ENCODE data around the gene GPS1.
A peak's percentile ranks its signal among the peaks of the same experiment; 100 is the strongest.

The GPS1 gene

GRCh38 chr17:82065638-82066303 lies 14.1 kb downstream of the GPS1 start, which contains the start of gene DUS1L:
Gene DUS1L, minus strand, starts transcription at chr17:82065804. Its CDS starts 745 bp downstream, at chr17:82065059.
- peaks cover 15 to 16% of the 10 kb centered on the region in 2 donors for H3K4me1 ChIP-seq (ENCODE audit: control insufficient read depth in 1 of 2, insufficient read depth in 2 of 2, low read length in 2 of 2)
- H3K9ac ChIP-seq (ENCODE audit: low read depth in 1 of 2, low read length in 2 of 2) = peak within 1 kb of the TSS; percentile 79 to 87
- H3K27me3 ChIP-seq (ENCODE audit: control insufficient read depth in 1 of 2, insufficient read depth in 2 of 2, low read length in 2 of 2) = no peaks in the 10 kb centered on the region
- H3K4me3 ChIP-seq (ENCODE audit: low read depth in 1 of 2, low read length in 2 of 2) = peak within 1 kb of the TSS; percentile 81 to 85
- H3K36me3 ChIP-seq (ENCODE audit: control insufficient read depth in 1 of 2, insufficient read depth in 2 of 2, low read length in 2 of 2) = peaks cover 8 to 23% of the 10 kb centered on the region in 2 donors
- H3K9me3 ChIP-seq (ENCODE audit: control insufficient read depth in 1 of 2, low read length in 2 of 2) = no peaks in the 10 kb centered on the region
- peak within 1 kb of the TSS; percentile 50 for H3K27ac ChIP-seq (ENCODE audit: low read depth, low read length)

- Histone ChIP-seq H3K9me3 (ENCODE audit: control insufficient read depth in 1 of 2, low read length in 2 of 2) (no peaks in the 10 kb centered on the region), H3K4me3 (ENCODE audit: low read depth in 1 of 2, low read length in 2 of 2) (no peak overlapping the region), H3K27me3 (ENCODE audit: control insufficient read depth in 1 of 2, insufficient read depth in 2 of 2, low read length in 2 of 2) (no peaks in the 10 kb centered on the region), H3K36me3 (ENCODE audit: control insufficient read depth in 1 of 2, insufficient read depth in 2 of 2, low read length in 2 of 2) (no peaks in the 10 kb centered on the region), H3K27ac (ENCODE audit: low read depth, low read length) (no peak overlapping the region), H3K4me1 (ENCODE audit: control insufficient read depth in 1 of 2, insufficient read depth in 2 of 2, low read length in 2 of 2) (peaks cover 0 to 6% of the 10 kb centered on the region in 2 donors), H3K9ac (ENCODE audit: low read depth in 1 of 2, low read length in 2 of 2) (no peak overlapping the region)
Observed at GRCh38 chr17:82070611-82071010, 18.9 kb downstream of the GPS1 start.

GRCh38 chr17:82072827-82073226 lies 21.1 kb downstream of the GPS1 start:
- Histone ChIP-seq H3K9ac (ENCODE audit: low read depth in 1 of 2, low read length in 2 of 2) (no peak overlapping the region), H3K27ac (ENCODE audit: low read depth, low read length) (no peak overlapping the region), H3K9me3 (ENCODE audit: control insufficient read depth in 1 of 2, low read length in 2 of 2) (no peaks in the 10 kb centered on the region), H3K4me3 (ENCODE audit: low read depth in 1 of 2, low read length in 2 of 2) (no peak overlapping the region), H3K4me1 (ENCODE audit: control insufficient read depth in 1 of 2, insufficient read depth in 2 of 2, low read length in 2 of 2) (no peaks in the 10 kb centered on the region), H3K36me3 (ENCODE audit: control insufficient read depth in 1 of 2, insufficient read depth in 2 of 2, low read length in 2 of 2) (peaks cover 0 to 2% of the 10 kb centered on the region in 2 donors), H3K27me3 (ENCODE audit: control insufficient read depth in 1 of 2, insufficient read depth in 2 of 2, low read length in 2 of 2) (no peaks in the 10 kb centered on the region)

- no peak overlapping the region for H3K4me3 ChIP-seq (ENCODE audit: low read depth in 1 of 2, low read length in 2 of 2)
- H3K27me3 ChIP-seq (ENCODE audit: control insufficient read depth in 1 of 2, insufficient read depth in 2 of 2, low read length in 2 of 2) = no peaks in the 10 kb centered on the region
- H3K4me1 ChIP-seq (ENCODE audit: control insufficient read depth in 1 of 2, insufficient read depth in 2 of 2, low read length in 2 of 2) = no peaks in the 10 kb centered on the region
- no peaks in the 10 kb centered on the region for H3K9me3 ChIP-seq (ENCODE audit: control insufficient read depth in 1 of 2, low read length in 2 of 2)
- no peak overlapping the region for H3K27ac ChIP-seq (ENCODE audit: low read depth, low read length)
- H3K9ac ChIP-seq (ENCODE audit: low read depth in 1 of 2, low read length in 2 of 2) = no peak overlapping the region
- H3K36me3 ChIP-seq (ENCODE audit: control insufficient read depth in 1 of 2, insufficient read depth in 2 of 2, low read length in 2 of 2) = peaks cover 0 to 8% of the 10 kb centered on the region in 2 donors
Observed at GRCh38 chr17:82073446-82073845, 21.7 kb downstream of the GPS1 start.

GRCh38 chr17:82076018-82076784 lies 24.5 kb downstream of the GPS1 start:
- Histone ChIP-seq H3K36me3 (ENCODE audit: control insufficient read depth in 1 of 2, insufficient read depth in 2 of 2, low read length in 2 of 2) (peaks cover 12 to 33% of the 10 kb centered on the region in 2 donors), H3K27ac (ENCODE audit: low read depth, low read length) (no peak overlapping the region), H3K4me1 (ENCODE audit: control insufficient read depth in 1 of 2, insufficient read depth in 2 of 2, low read length in 2 of 2) (no peaks in the 10 kb centered on the region), H3K9ac (ENCODE audit: low read depth in 1 of 2, low read length in 2 of 2) (no peak overlapping the region), H3K4me3 (ENCODE audit: low read depth in 1 of 2, low read length in 2 of 2) (no peak overlapping the region), H3K27me3 (ENCODE audit: control insufficient read depth in 1 of 2, insufficient read depth in 2 of 2, low read length in 2 of 2) (no peaks in the 10 kb centered on the region), H3K9me3 (ENCODE audit: control insufficient read depth in 1 of 2, low read length in 2 of 2) (no peaks in the 10 kb centered on the region)

GRCh38 chr17:82076785-82077591 lies 25.3 kb downstream of the GPS1 start:
- Histone ChIP-seq H3K9me3 (ENCODE audit: control insufficient read depth in 1 of 2, low read length in 2 of 2) (no peaks in the 10 kb centered on the region), H3K27ac (ENCODE audit: low read depth, low read length) (no peak overlapping the region), H3K9ac (ENCODE audit: low read depth in 1 of 2, low read length in 2 of 2) (no peak overlapping the region), H3K27me3 (ENCODE audit: control insufficient read depth in 1 of 2, insufficient read depth in 2 of 2, low read length in 2 of 2) (no peaks in the 10 kb centered on the region), H3K4me3 (ENCODE audit: low read depth in 1 of 2, low read length in 2 of 2) (no peak overlapping the region), H3K4me1 (ENCODE audit: control insufficient read depth in 1 of 2, insufficient read depth in 2 of 2, low read length in 2 of 2) (no peaks in the 10 kb centered on the region), H3K36me3 (ENCODE audit: control insufficient read depth in 1 of 2, insufficient read depth in 2 of 2, low read length in 2 of 2) (peaks cover 16 to 39% of the 10 kb centered on the region in 2 donors)

GRCh38 chr17:82077617-82078358 lies 26.1 kb downstream of the GPS1 start:
- Histone ChIP-seq H3K4me3 (ENCODE audit: low read depth in 1 of 2, low read length in 2 of 2) (no peak overlapping the region), H3K9ac (ENCODE audit: low read depth in 1 of 2, low read length in 2 of 2) (no peak overlapping the region), H3K4me1 (ENCODE audit: control insufficient read depth in 1 of 2, insufficient read depth in 2 of 2, low read length in 2 of 2) (no peaks in the 10 kb centered on the region), H3K36me3 (ENCODE audit: control insufficient read depth in 1 of 2, insufficient read depth in 2 of 2, low read length in 2 of 2) (peaks cover 19 to 47% of the 10 kb centered on the region in 2 donors), H3K27ac (ENCODE audit: low read depth, low read length) (no peak overlapping the region), H3K27me3 (ENCODE audit: control insufficient read depth in 1 of 2, insufficient read depth in 2 of 2, low read length in 2 of 2) (no peaks in the 10 kb centered on the region), H3K9me3 (ENCODE audit: control insufficient read depth in 1 of 2, low read length in 2 of 2) (no peaks in the 10 kb centered on the region)

- Histone ChIP-seq H3K4me1 (ENCODE audit: control insufficient read depth in 1 of 2, insufficient read depth in 2 of 2, low read length in 2 of 2) (no peaks in the 10 kb centered on the region), H3K27ac (ENCODE audit: low read depth, low read length) (no peak overlapping the region), H3K9ac (ENCODE audit: low read depth in 1 of 2, low read length in 2 of 2) (no peak overlapping the region), H3K36me3 (ENCODE audit: control insufficient read depth in 1 of 2, insufficient read depth in 2 of 2, low read length in 2 of 2) (peaks cover 23 to 54% of the 10 kb centered on the region in 2 donors), H3K9me3 (ENCODE audit: control insufficient read depth in 1 of 2, low read length in 2 of 2) (no peaks in the 10 kb centered on the region), H3K4me3 (ENCODE audit: low read depth in 1 of 2, low read length in 2 of 2) (no peak overlapping the region), H3K27me3 (ENCODE audit: control insufficient read depth in 1 of 2, insufficient read depth in 2 of 2, low read length in 2 of 2) (no peaks in the 10 kb centered on the region)
Observed at GRCh38 chr17:82078433-82078832, 26.7 kb downstream of the GPS1 start.

GRCh38 chr17:82079001-82079677 lies 27.4 kb downstream of the GPS1 start:
- Histone ChIP-seq H3K27me3 (ENCODE audit: control insufficient read depth in 1 of 2, insufficient read depth in 2 of 2, low read length in 2 of 2) (no peaks in the 10 kb centered on the region), H3K4me3 (ENCODE audit: low read depth in 1 of 2, low read length in 2 of 2) (no peak overlapping the region), H3K36me3 (ENCODE audit: control insufficient read depth in 1 of 2, insufficient read depth in 2 of 2, low read length in 2 of 2) (peaks cover 23 to 61% of the 10 kb centered on the region in 2 donors), H3K4me1 (ENCODE audit: control insufficient read depth in 1 of 2, insufficient read depth in 2 of 2, low read length in 2 of 2) (no peaks in the 10 kb centered on the region), H3K27ac (ENCODE audit: low read depth, low read length) (no peak overlapping the region), H3K9me3 (ENCODE audit: control insufficient read depth in 1 of 2, low read length in 2 of 2) (no peaks in the 10 kb centered on the region), H3K9ac (ENCODE audit: low read depth in 1 of 2, low read length in 2 of 2) (no peak overlapping the region)
